SK-N-SH treated with all-trans-retinoic acid at 6 μM for 48 hours (cell line): ENCODE data around the gene YPEL5.

Source experiments
- ATAC-seq: fragments of 200-7000 bp; cut with Tn5 transposase; 3 replicates; pipeline ENCODE4 v1.9.1; 2020; ENCODE audit warnings: mild to moderate bottlenecking, moderate library complexity
- ARNTL ChIP-seq: fragments of 450-650 bp; formaldehyde crosslinking; IDR thresholded peaks from 2 replicates; pipeline ENCODE4 v1.5.0; 2020; ENCODE audit warnings: low read depth, mild to moderate bottlenecking, moderate library complexity, borderline replicate concordance
- BACH2 ChIP-seq: fragments of 250-450 bp; sonication (Bioruptor Pico); IDR thresholded peaks from 2 replicates; pipeline ENCODE4 v1.9.0; 2021; ENCODE audit warnings: mild to moderate bottlenecking, borderline replicate concordance
- CREB5 ChIP-seq: fragments of 250-450 bp; sonication (Bioruptor Pico); IDR thresholded peaks from 2 replicates; pipeline ENCODE4 v1.5.1; 2020; ENCODE audit warnings: low read depth, mild to moderate bottlenecking, moderate library complexity
- CSDC2 ChIP-seq: fragments of 250-450 bp; sonication (Bioruptor Pico); IDR thresholded peaks from 2 replicates; pipeline ENCODE4 v1.5.0; 2020; ENCODE audit warnings: mild to moderate bottlenecking, moderate library complexity
- CSRNP3 ChIP-seq: fragments of 250-450 bp; sonication (Bioruptor Pico); IDR thresholded peaks from 2 replicates; pipeline ENCODE4 v1.5.1; 2021; ENCODE audit warnings: mild to moderate bottlenecking, moderate library complexity
- ESRRG ChIP-seq: fragments of 250-450 bp; sonication (Bioruptor Pico); IDR thresholded peaks from 2 replicates; pipeline ENCODE4 v1.6.1; 2021; ENCODE audit warnings: mild to moderate bottlenecking
- GLIS3 ChIP-seq: fragments of 250-450 bp; sonication (Bioruptor Pico); IDR thresholded peaks from 2 replicates; pipeline ENCODE4 v1.5.0; 2020; ENCODE audit warnings: mild to moderate bottlenecking, moderate library complexity
- ISL1 ChIP-seq: fragments of 250-450 bp; sonication (Bioruptor Pico); IDR thresholded peaks from 2 replicates; pipeline ENCODE4 v2.1.2; 2022; ENCODE audit warnings: mild to moderate bottlenecking, moderate library complexity
- OSR1 ChIP-seq: fragments of 250-450 bp; sonication (Bioruptor Pico); IDR thresholded peaks from 2 replicates; pipeline ENCODE4 v1.8.0; 2022; ENCODE audit warnings: moderate library complexity, mild to moderate bottlenecking, inconsistent platforms
- POU6F1 ChIP-seq: fragments of 250-450 bp; sonication (Bioruptor Pico); IDR thresholded peaks from 2 replicates; pipeline ENCODE4 v1.8.0; 2021; ENCODE audit warnings: low read depth, mild to moderate bottlenecking, moderate library complexity, borderline replicate concordance
- PPARA ChIP-seq: fragments of 250-450 bp; sonication (Bioruptor Pico); IDR thresholded peaks from 2 replicates; pipeline ENCODE4 v1.5.0; 2020; ENCODE audit warnings: mild to moderate bottlenecking, borderline replicate concordance
- RARB ChIP-seq: fragments of 250-450 bp; sonication (Bioruptor Pico); IDR thresholded peaks from 2 replicates; pipeline ENCODE4 v1.8.0; 2021; ENCODE audit warnings: mild to moderate bottlenecking, moderate library complexity
- SNAI2 ChIP-seq: fragments of 250-450 bp; sonication (Bioruptor Pico); IDR thresholded peaks from 2 replicates; pipeline ENCODE4 v1.5.0; 2020; ENCODE audit warnings: mild to moderate bottlenecking, moderate library complexity
- TCF4 ChIP-seq: fragments of 250-450 bp; sonication (Bioruptor Pico); IDR thresholded peaks from 2 replicates; pipeline ENCODE4 v1.8.0; 2021; ENCODE audit warnings: mild to moderate bottlenecking, moderate library complexity, borderline replicate concordance
- TOX ChIP-seq: fragments of 250-450 bp; sonication (Bioruptor Pico); IDR thresholded peaks from 2 replicates; pipeline ENCODE4 v1.8.0; 2021; ENCODE audit warnings: mild to moderate bottlenecking, moderate library complexity, borderline replicate concordance
- ZC3H10 ChIP-seq: fragments of 250-450 bp; sonication (Bioruptor Pico); IDR thresholded peaks from 2 replicates; pipeline ENCODE4 v1.5.1; 2021; ENCODE audit warnings: mild to moderate bottlenecking, moderate library complexity
- ZNF565 ChIP-seq: fragments of 450-650 bp; formaldehyde crosslinking; conservative IDR thresholded peaks from 2 replicates; pipeline ENCODE4 v1.5.0; 2020; ENCODE audit warnings: low read depth, mild to moderate bottlenecking, moderate library complexity
- ZNF70 ChIP-seq: fragments of 450-650 bp; formaldehyde crosslinking; IDR thresholded peaks from 2 replicates; pipeline ENCODE4 v1.5.0; 2020; ENCODE audit warnings: mild to moderate bottlenecking, moderate library complexity
- ZNF8 ChIP-seq: fragments of 450-650 bp; formaldehyde crosslinking; IDR thresholded peaks from 2 replicates; pipeline ENCODE4 v1.5.0; 2020; ENCODE audit warnings: mild to moderate bottlenecking, moderate library complexity
- TF ChIP-seq, protein P1 (sequence below): fragments of 250-450 bp; sonication (Bioruptor Pico); IDR thresholded peaks from 2 replicates; pipeline ENCODE4 v1.5.0; 2020; ENCODE audit warnings: mild to moderate bottlenecking, moderate library complexity
- TF ChIP-seq, protein P2 (sequence below): fragments of 250-450 bp; sonication (Bioruptor Pico); IDR thresholded peaks from 2 replicates; pipeline ENCODE4 v1.8.0; 2020; ENCODE audit warnings: mild to moderate bottlenecking, moderate library complexity, borderline replicate concordance

The YPEL5 gene

DNA sequence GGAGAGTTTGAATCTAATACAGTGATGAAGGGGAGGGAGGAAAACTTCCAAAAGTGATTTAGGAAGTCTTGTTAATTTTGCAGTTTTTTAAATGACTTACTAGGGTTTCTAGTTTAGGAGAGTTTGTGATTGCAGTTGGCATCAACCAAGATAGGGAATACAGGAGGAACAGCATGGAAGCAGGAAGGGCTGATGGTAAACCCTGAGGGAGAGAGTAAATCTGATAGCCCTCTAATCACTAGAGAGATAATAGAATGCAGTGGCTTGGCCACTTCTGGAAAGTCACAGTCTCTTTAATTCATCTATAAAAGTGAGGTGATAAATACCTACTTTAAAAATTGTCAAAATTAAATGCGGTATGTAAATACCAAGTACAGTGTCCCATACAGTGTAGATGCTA, 5.6 kb downstream of the YPEL5 start (continued):
- TF ChIP-seq, protein P1, sequence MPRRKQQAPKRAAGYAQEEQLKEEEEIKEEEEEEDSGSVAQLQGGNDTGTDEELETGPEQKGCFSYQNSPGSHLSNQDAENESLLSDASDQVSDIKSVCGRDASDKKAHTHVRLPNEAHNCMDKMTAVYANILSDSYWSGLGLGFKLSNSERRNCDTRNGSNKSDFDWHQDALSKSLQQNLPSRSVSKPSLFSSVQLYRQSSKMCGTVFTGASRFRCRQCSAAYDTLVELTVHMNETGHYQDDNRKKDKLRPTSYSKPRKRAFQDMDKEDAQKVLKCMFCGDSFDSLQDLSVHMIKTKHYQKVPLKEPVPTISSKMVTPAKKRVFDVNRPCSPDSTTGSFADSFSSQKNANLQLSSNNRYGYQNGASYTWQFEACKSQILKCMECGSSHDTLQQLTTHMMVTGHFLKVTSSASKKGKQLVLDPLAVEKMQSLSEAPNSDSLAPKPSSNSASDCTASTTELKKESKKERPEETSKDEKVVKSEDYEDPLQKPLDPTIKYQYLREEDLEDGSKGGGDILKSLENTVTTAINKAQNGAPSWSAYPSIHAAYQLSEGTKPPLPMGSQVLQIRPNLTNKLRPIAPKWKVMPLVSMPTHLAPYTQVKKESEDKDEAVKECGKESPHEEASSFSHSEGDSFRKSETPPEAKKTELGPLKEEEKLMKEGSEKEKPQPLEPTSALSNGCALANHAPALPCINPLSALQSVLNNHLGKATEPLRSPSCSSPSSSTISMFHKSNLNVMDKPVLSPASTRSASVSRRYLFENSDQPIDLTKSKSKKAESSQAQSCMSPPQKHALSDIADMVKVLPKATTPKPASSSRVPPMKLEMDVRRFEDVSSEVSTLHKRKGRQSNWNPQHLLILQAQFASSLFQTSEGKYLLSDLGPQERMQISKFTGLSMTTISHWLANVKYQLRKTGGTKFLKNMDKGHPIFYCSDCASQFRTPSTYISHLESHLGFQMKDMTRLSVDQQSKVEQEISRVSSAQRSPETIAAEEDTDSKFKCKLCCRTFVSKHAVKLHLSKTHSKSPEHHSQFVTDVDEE (CRISPR knock-in tag), result no peak
- TF ChIP-seq POU6F1 (CRISPR knock-in tag) (no peak), CSDC2 (no peak), BACH2 (CRISPR knock-in tag) (no peak)

DNA sequence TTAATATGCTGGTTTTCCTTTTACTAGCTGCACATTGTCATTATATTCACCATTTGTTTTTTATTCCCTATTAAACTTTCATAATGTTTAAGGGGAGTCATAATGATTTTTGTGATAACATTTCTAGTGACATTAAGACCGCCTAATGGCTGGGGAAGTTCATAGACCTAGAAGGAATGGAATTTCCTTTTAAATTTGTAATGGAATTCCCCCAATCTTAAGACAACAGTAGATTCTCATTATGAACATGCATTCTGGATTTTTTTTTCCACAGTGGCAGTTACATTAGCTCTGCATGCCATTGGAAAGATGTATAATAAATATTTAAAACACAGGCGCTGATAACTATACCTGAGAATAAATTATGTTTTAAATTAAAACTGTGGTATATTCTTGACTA, 8.4 kb downstream of the YPEL5 start:
- peak; percentile 98 for TF ChIP-seq ISL1 (CRISPR knock-in tag)
- no peak for TF ChIP-seq ZNF8 (CRISPR knock-in tag)
- TF ChIP-seq RARB (CRISPR knock-in tag), result no peak
- TF ChIP-seq GLIS3 (CRISPR knock-in tag), result no peak
- TF ChIP-seq ESRRG (CRISPR knock-in tag), result peak; percentile 74; the same call in 1 of the 2 replicates
- TF ChIP-seq, protein P2, sequence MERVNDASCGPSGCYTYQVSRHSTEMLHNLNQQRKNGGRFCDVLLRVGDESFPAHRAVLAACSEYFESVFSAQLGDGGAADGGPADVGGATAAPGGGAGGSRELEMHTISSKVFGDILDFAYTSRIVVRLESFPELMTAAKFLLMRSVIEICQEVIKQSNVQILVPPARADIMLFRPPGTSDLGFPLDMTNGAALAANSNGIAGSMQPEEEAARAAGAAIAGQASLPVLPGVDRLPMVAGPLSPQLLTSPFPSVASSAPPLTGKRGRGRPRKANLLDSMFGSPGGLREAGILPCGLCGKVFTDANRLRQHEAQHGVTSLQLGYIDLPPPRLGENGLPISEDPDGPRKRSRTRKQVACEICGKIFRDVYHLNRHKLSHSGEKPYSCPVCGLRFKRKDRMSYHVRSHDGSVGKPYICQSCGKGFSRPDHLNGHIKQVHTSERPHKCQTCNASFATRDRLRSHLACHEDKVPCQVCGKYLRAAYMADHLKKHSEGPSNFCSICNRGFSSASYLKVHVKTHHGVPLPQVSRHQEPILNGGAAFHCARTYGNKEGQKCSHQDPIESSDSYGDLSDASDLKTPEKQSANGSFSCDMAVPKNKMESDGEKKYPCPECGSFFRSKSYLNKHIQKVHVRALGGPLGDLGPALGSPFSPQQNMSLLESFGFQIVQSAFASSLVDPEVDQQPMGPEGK (CRISPR knock-in tag), result no peak
- peak; percentile 88 for TF ChIP-seq CREB5 (CRISPR knock-in tag)
- TF ChIP-seq ZNF565, result no peak
- TF ChIP-seq ZNF70 (CRISPR knock-in tag), result no peak
- no peak for TF ChIP-seq ARNTL
- no peak for TF ChIP-seq TOX (CRISPR knock-in tag)
- TF ChIP-seq OSR1 (CRISPR knock-in tag), result no peak
- TF ChIP-seq TCF4 (CRISPR knock-in tag), result no peak
- no peak for TF ChIP-seq POU6F1 (CRISPR knock-in tag)
- peak; percentile 45; the same call in 2 of the 3 replicates for ATAC-seq

- no peak for ATAC-seq
- TF ChIP-seq ZNF8 (CRISPR knock-in tag) (no peak), ZC3H10 (CRISPR knock-in tag) (no peak), CSRNP3 (CRISPR knock-in tag) (no peak), SNAI2 (CRISPR knock-in tag) (no peak), ZNF70 (CRISPR knock-in tag) (no peak), BACH2 (CRISPR knock-in tag) (no peak), ESRRG (CRISPR knock-in tag) (no peak), CSDC2 (no peak), POU6F1 (CRISPR knock-in tag) (no peak), PPARA (CRISPR knock-in tag) (no peak), CREB5 (CRISPR knock-in tag) (no peak), OSR1 (CRISPR knock-in tag) (no peak), TOX (CRISPR knock-in tag) (no peak)
Observed at GRCh38 chr2:30155889-30156658, 9.3 kb downstream of the YPEL5 start.
